Subcutaneous adipose tissue (tissue), 4 donors: ENCODE results near the gene BTBD2. TPM values are rescaled to one million over a fixed set of nuclear protein-coding genes. Genes with fewer than 3 reads are reported as not detected.

Source experiments
- small RNA-seq: library from RNA; depleted of rRNA; stranded (forward); fragments of <200 nt; gene quantifications from one replicate; pipeline ENCODE3, GENCODE V24; 2016
- total RNA-seq, 4 donors: library from RNA; depleted of rRNA; stranded (reverse); fragments of >200 nt; gene quantifications; one replicate each; pipeline ENCODE4 v1.1.0, GENCODE V29; 2016
- TF ChIP-seq, protein P1 (sequence below): fragments of 450-650 bp; IDR thresholded peaks from one replicate; pipeline ENCODE4 v1.5.1; 2016; ENCODE audit warnings: low read depth, mild to moderate bottlenecking, control low read depth, antibody characterized with exemption, moderate library complexity

Gene BTBD2
- total RNA-seq, 4 donors from 2014 or later: 39.6 to 76.5 (median 54.3) TPM

DNA sequence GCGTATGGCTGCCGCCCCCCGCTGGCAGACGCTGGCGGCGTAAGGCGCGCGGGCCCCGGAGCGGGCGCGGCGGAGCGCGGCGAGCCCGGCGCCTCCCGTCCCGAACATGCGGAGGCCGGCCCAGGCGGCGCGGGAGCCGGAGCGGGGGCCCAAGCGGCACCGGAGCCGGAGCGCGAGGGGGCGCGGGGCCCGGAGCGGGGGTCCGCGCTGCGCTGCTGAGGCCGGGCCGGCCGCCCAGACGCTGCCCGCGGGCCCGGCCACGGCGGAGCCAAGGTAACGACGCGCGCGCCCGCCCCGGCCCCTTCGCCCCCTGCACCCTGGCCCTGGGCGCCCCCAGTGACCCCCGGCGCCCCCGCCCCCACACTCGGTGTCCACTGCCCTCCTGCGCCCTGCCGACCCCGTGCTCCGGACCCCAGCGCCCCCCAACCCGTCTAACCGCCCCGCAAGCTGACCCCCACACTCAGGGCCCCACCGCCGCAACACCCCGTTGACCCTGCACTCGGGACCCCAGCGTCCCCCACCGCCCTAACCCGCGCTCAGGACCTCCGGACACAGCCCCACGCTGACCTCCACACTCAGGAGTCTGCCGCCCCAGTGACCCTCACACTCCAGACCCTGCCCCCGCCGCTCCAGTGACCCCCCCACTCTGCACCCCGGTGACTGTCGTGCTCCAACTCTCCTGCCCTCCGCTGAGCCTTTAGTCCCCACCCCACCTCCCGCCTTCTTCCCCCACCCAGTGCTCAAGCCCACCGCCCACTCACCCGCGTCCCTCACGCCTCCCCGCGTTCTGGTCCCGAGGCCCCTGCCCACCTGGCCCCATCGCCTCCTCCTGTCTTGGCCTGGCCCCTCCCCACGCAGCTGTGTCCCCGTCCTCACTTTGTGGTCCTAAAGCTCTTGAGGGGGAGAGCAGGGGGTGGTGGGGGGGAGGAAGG is 74.1 kb downstream of the BTBD2 start, which contains the start of gene CSNK1G2:
Gene CSNK1G2, plus strand, starts transcription at position 27 of the 932 bp plus-strand sequence. CDS start 28,601 bp downstream, outside the sequence.
- TF ChIP-seq, protein P1, sequence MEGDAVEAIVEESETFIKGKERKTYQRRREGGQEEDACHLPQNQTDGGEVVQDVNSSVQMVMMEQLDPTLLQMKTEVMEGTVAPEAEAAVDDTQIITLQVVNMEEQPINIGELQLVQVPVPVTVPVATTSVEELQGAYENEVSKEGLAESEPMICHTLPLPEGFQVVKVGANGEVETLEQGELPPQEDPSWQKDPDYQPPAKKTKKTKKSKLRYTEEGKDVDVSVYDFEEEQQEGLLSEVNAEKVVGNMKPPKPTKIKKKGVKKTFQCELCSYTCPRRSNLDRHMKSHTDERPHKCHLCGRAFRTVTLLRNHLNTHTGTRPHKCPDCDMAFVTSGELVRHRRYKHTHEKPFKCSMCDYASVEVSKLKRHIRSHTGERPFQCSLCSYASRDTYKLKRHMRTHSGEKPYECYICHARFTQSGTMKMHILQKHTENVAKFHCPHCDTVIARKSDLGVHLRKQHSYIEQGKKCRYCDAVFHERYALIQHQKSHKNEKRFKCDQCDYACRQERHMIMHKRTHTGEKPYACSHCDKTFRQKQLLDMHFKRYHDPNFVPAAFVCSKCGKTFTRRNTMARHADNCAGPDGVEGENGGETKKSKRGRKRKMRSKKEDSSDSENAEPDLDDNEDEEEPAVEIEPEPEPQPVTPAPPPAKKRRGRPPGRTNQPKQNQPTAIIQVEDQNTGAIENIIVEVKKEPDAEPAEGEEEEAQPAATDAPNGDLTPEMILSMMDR: no peak

DNA sequence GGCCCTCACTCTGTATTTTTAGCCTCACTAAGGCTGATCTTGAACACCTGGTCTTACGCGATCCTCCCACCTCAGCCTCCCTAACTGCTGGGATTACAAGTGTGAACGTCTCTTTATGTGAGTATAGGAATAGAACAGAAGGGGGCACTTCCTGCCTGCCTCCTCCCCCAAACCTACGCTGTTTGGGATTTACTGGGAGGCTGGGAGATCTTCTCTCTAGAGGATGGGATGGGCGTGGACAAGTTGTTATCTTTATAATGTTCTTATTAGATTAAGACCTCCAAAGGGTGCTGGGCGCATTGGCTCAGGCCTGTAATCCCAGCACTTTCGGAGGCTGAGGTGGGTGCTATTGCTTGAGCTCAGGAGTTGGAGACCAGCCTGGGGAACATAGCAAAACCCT is 77.4 kb downstream of the BTBD2 start:
- TF ChIP-seq, protein P1: no peak

DNA sequence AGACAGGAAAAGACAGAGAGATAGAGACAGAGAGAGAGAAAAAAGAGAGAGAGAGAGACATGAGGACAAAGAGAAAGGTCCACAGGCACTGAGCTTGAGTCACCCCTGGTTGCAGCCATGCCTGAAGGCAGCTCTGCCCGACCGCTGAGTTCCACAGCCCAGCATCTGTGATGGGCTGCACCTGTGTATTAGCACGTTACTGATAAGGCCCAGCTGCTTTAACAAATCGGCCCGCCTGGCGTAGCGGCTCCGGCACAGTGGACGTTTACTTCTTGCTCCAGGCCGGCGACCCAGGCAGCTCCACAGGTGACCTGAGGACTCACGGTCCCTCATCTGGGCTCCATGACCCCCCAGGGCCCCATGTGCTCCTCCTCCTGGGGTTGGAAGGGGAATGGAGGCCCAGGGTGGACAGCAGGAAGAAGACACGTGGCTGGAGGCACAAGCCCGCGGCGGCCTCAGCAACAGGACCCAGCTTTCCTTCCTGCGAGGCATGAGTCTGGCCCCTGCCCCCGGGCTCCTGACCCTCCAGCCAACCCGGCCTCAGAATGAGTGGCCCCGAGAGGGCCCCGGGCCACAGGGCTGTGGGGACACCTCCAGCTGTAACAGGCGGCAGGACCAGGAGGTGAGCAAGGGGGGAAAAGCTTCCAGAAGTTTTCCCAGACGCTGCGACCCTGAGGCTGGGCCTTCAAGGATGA is 78.5 kb downstream of the BTBD2 start:
- TF ChIP-seq, protein P1: no peak

DNA sequence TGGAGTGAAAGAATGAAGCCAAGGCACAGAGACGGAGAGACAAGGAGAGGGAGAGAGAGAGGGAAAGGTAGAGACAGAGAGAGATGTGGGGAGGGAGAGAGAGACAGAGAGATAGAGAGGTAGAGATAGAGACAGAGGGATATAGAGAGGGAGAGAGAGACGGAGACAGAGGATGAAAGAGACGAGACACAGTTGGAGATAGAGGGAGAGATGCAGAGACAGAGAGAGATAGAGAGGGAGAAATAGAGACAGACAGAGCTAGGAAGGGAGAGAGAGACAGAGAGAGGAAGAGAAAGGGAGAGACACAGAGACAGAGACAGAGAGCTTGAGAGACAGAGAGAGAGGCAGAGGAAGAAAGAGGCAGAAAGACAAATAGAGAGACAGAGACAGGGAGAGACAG is 79.1 kb downstream of the BTBD2 start:
- TF ChIP-seq, protein P1: no peak

DNA sequence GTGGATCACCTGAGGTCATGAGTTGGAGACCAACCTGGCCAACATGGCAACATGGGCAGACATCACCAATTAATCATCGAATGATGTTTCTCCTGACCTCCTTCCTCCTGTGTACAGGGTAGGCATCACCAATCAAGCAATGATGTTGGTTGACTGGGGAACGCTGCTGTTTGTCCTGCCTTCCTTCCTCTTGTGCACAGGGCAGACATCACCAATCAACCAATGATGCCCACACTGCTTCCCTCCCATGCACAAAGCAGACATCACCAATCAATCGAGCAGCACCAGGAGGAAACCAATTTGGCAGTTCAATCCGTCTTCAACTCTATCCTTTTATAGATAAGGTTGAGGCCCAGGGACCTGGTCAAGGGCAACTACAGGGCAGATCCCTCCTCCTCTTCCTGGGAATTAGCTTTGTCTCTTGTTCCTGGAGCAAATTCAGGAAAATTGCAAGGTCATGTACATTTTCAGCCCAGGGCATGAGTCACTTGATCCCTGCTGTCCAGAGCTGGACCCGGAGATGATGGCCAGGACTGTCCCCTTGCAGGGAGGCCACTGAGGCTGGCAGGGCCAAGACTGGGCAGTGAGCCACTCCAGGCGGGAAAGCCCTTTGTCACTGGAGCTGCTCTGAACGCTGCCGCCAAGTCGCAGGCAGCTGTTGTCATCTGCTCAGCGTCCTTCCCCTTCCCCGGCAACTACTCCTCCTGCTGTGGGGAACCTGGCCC is 79.9 kb downstream of the BTBD2 start:
- TF ChIP-seq, protein P1: no peak

Small RNAs within 50 kb of the gene (small RNA-seq; reads per million reads assigned to genes)
- gene AC007136.1: not detected

Other genes starting within 250 kb of the BTBD2 start
- gene ATP8B3, start 203.4 kb downstream of the BTBD2 start, total RNA-seq: 1 to 10 TPM; 1.5 to 3.3 (median 1.8) TPM
- 10 to 100 TPM; 12.3 to 30.5 (median 20.1) TPM for gene REXO1, start 167.2 kb downstream of the BTBD2 start, total RNA-seq
- 1 to 10 TPM in 3 of 4 donors, not detected in 1; 2.4 to 3.4 (median 2.9) TPM for gene KLF16, start 152.1 kb downstream of the BTBD2 start, total RNA-seq
- 10 to 100 TPM; 43.7 to 88.9 (median 56.8) TPM for gene ABHD17A, start 130.2 kb downstream of the BTBD2 start, total RNA-seq
- 1 to 10 TPM in 1 of 4 donors, under 1 TPM in 3; 0.68 to 1.1 (median 0.93) TPM for gene ADAT3, start 110.3 kb downstream of the BTBD2 start, total RNA-seq
- gene SCAMP4, start 110.3 kb downstream of the BTBD2 start, total RNA-seq: 10 to 100 TPM; 20.9 to 45.8 (median 42.4) TPM
- gene CSNK1G2, start 74.5 kb downstream of the BTBD2 start, total RNA-seq: 10 to 100 TPM; 17.3 to 50.9 (median 26.2) TPM
- 100 to 1,000 TPM; 120 to 386 (median 204) TPM for gene MKNK2, start 35.5 kb upstream of the BTBD2 start, total RNA-seq
- 10 to 100 TPM; 27.9 to 53.3 (median 46.5) TPM for gene MOB3A, start 80.6 kb upstream of the BTBD2 start, total RNA-seq
- 10 to 100 TPM in 2 of 4 donors, 1 to 10 TPM in 2; 2.0 to 11.1 (median 6.3) TPM for gene IZUMO4, start 81.2 kb upstream of the BTBD2 start, total RNA-seq
- gene AP3D1, start 135.9 kb upstream of the BTBD2 start, total RNA-seq: 10 to 100 TPM; 46.6 to 94.0 (median 57.5) TPM
- 10 to 100 TPM in 1 of 4 donors, 1 to 10 TPM in 3; 3.2 to 12.2 (median 5.4) TPM for gene DOT1L, start 148.2 kb upstream of the BTBD2 start, total RNA-seq
- gene PLEKHJ1, start 220.6 kb upstream of the BTBD2 start, total RNA-seq: 10 to 100 TPM; 21.0 to 78.2 (median 47.3) TPM
- gene SF3A2, start 221.1 kb upstream of the BTBD2 start, total RNA-seq: 10 to 100 TPM; 13.4 to 59.3 (median 28.0) TPM
- under 1 TPM in 1 of 4 donors, not detected in 3; 0.34 TPM for gene AMH, start 233.6 kb upstream of the BTBD2 start, total RNA-seq
- gene JSRP1, start 240.7 kb upstream of the BTBD2 start, total RNA-seq: not detected